Memory B cell (primary cell): ENCODE measurements around the gene CFAP251.

Experiments used
- ATAC-seq: fragments of 150-1000 bp; cut with Tn5 transposase; 2 replicates; pipeline ENCODE4 v1.10.0; 2021; ENCODE audit warnings: low read depth, mild to moderate bottlenecking, moderate library complexity
- DNase-seq, 2 donors: peaks; one replicate each; pipeline ENCODE4 v3.0.0; 2022; ENCODE audit warnings: low spot score in 2 of 2
- H3K27ac Mint-ChIP-seq: one replicate; pipeline ENCODE4 v1.8.0; 2022; ENCODE audit warnings: mild to moderate bottlenecking, moderate library complexity, mixed read lengths
- H3K27me3 Mint-ChIP-seq: one replicate; pipeline ENCODE4 v1.8.0; 2022; ENCODE audit warnings: mixed read lengths
- H3K36me3 Mint-ChIP-seq: one replicate; pipeline ENCODE4 v1.8.0; 2022; ENCODE audit warnings: mild to moderate bottlenecking, mixed read lengths
- H3K4me1 Mint-ChIP-seq: one replicate; pipeline ENCODE4 v1.8.0; 2022; ENCODE audit warnings: mixed read lengths
- H3K4me3 Mint-ChIP-seq: one replicate; pipeline ENCODE4 v1.8.0; 2022; ENCODE audit warnings: mild to moderate bottlenecking, moderate library complexity, mixed read lengths
- H3K9me3 Mint-ChIP-seq: one replicate; pipeline ENCODE4 v1.8.0; 2022; ENCODE audit warnings: mixed read lengths

CFAP251 gene

DNA sequence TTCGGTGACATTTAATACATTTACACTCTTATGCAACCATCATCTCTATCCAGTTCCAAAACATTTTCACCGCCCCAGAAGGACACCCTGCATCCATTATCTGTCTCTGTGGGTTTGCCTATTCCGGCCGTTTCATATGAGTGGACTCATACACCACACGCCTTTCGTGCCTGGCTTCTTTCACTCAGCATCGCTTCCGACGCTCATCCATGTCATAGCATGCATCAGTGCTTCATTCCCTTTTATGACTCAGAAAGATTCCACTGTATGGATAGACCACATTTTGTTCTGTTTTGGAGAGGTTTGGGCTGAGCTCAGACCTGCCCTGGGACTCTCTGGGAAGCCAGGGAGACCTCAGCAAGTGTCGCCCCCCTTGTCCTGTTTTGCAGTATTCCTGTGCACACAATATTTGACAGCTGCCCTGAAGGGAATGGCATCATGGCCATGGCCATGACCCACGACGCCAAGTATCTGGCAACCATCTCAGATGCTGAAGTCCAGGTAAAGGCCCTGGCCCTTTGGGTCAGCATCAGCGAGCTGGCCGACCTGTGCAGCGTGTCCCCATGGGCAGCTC, 23.8 kb downstream of the CFAP251 start:
- Mint-ChIP-seq H3K9me3 (no peaks in the 10 kb centered on the region), H3K27me3 (no peaks in the 10 kb centered on the region), H3K4me3 (no peak overlapping the region), H3K36me3 (no peaks in the 10 kb centered on the region), H3K4me1 (peaks cover 2% of the 10 kb centered on the region), H3K27ac (no peak overlapping the region)
- no peak for DNase-seq
- no peak for ATAC-seq

DNA sequence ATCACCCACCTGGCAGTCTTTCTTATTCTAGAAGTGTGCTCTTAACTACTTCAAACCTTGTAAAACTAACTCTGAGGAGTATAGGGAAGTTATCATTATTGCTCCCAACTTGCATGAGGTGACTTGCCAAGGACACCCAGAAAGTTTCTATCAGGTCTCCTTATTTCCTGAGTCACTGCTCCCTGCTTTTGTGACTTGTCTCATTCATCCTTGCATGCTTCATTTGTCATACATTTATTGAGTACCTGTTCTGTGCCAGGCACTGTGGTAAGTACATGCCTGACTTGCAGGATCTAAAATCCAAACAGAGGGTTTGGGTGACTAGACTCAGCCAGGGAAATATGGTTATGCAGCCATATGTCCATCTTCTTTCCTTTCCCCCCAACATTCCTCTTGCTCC, 25.5 kb downstream of the CFAP251 start:
- ATAC-seq (no peak), DNase-seq (no peak)
- Mint-ChIP-seq H3K27me3 (no peaks in the 10 kb centered on the region), H3K4me3 (no peak overlapping the region), H3K9me3 (no peaks in the 10 kb centered on the region), H3K36me3 (no peaks in the 10 kb centered on the region), H3K27ac (no peak overlapping the region), H3K4me1 (no peaks in the 10 kb centered on the region)

DNA sequence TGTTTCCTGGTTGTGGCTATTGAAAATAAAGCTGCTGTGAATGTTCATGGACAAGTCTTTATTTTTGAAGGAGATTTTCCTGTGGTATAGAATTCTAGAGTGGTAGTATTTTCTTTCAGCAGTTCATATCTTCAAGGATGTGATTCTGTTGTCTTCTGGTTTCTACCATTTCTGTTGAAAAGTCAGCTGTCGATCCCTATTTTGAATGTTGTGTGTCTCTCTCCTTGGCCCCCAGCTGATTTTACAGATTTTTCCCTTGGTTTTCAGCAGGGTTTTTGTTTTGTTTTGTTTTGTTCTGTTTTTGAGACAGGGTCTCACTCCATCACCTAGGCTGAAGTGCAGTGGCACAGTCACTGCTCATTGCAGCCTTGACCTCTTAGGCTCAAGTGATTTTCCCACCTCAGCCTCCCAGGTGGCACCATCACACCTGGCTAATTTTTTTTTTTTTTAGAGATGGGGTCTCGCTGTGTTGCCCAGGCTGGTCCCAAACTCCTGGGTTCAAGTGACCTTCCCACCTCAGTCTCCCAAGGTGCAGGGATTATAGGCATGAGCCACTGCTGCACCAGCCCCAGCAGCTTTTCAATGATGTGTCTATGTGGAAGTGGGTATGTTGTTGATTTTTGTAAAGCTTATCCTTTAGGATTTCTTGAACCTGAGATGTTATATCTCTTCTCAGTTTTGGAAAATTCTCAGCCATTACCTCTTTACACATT, 28.1 kb downstream of the CFAP251 start:
- H3K4me3 Mint-ChIP-seq, result no peak overlapping the region
- no peak for ATAC-seq
- H3K36me3 Mint-ChIP-seq, result no peaks in the 10 kb centered on the region
- peaks cover 2% of the 10 kb centered on the region for H3K27me3 Mint-ChIP-seq
- H3K4me1 Mint-ChIP-seq, result no peaks in the 10 kb centered on the region
- DNase-seq, result no peak
- no peaks in the 10 kb centered on the region for H3K9me3 Mint-ChIP-seq
- no peak overlapping the region for H3K27ac Mint-ChIP-seq

DNA sequence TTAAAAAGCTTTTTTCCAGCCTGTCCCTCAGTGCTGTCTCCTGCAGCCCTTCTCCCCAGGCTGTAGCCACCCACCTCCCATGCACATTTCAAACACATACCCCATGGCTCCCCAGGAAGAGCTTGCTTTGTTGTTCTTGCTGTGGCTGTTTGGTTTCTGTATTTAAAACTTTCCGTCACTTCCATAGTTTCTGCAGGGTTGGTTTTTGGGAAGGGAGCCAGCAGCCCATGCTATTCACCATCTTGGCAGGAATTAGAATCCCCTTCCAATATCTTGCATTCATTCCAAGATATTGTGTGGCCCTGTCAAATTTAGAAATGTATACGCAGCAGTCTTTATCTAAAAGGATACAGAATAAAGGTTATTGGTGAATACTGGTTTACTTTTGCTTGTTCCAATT, 29.6 kb downstream of the CFAP251 start:
- DNase-seq (no peak), ATAC-seq (no peak)
- Mint-ChIP-seq H3K27ac (no peak overlapping the region), H3K9me3 (no peaks in the 10 kb centered on the region), H3K36me3 (no peaks in the 10 kb centered on the region), H3K27me3 (peaks cover 2% of the 10 kb centered on the region), H3K4me3 (no peak overlapping the region), H3K4me1 (no peaks in the 10 kb centered on the region)

DNA sequence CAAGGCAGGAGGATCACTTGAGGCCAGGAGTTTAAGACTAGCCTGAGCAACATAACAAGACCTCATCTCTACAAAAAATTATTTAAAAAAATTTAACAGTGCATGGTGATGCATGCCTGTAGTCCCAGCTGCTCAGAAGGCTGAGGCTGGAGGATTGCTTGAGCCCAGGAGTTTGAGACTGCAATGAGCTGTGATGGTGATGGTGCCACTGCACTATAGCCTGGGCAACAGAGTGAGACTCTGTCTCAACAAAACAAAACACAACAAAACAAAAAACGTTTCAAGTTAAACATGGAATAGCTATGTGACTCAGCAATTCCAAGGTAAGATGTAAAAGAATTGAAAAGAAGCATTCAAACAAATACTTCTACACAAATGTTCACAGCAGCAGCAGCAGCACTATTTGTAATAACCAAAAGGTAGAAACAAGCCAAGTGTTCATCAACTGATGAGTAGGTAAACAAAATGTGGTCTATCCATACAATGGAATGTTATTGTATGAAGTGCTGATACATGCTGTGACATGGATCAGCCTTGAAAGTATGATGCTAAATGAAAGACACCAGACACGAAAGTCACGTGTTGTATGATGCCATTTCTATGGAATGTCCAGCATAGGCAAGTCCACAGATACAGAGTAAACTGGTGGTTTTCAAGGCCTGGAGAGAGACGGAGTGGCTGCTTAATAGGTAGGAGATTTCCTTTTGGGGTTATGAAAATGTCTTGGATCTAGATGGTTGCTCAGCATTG, 31.4 kb downstream of the CFAP251 start:
- no peaks in the 10 kb centered on the region for H3K36me3 Mint-ChIP-seq
- H3K9me3 Mint-ChIP-seq, result no peaks in the 10 kb centered on the region

DNA sequence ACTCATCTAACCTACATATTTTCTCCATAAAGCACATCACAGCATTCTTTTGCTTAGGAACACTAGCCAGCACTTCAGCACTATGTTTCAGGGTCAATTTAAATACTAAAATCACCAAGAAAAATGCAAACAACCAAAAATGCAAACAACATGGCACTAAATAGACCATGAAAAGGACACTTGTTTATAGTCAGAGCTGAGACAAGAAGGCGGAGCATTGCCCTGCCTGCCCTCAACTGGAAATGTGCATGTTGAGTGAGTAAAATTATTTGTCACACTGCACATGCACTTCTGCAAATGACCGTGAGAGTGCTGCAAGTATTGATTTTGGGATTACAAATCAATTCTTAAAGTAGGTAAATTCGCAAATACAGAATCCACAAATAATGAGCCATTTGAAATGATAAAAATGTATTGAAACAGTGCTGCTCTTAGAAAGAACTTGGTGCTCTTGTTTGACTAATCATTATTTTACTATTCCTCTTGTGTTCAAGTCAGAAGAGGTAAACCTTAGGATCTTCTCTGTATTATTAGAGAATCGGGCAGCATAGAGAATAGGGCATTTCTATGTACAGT, 34.8 kb downstream of the CFAP251 start:
- ATAC-seq (no peak), DNase-seq (no peak)
- H3K36me3 Mint-ChIP-seq, result no peaks in the 10 kb centered on the region
- H3K27me3 Mint-ChIP-seq, result peaks cover 2% of the 10 kb centered on the region
- H3K4me3 Mint-ChIP-seq, result no peak overlapping the region
- no peak overlapping the region for H3K27ac Mint-ChIP-seq
- no peaks in the 10 kb centered on the region for H3K9me3 Mint-ChIP-seq
- H3K4me1 Mint-ChIP-seq, result peaks cover 5% of the 10 kb centered on the region

More for the DNA sequence above, 31.4 kb downstream of the CFAP251 start:
- H3K27ac Mint-ChIP-seq, result no peak overlapping the region
- H3K27me3 Mint-ChIP-seq, result peaks cover 2% of the 10 kb centered on the region
- DNase-seq, result no peak
- H3K4me1 Mint-ChIP-seq, result no peaks in the 10 kb centered on the region
- no peak for ATAC-seq
- H3K4me3 Mint-ChIP-seq, result no peak overlapping the region

DNA sequence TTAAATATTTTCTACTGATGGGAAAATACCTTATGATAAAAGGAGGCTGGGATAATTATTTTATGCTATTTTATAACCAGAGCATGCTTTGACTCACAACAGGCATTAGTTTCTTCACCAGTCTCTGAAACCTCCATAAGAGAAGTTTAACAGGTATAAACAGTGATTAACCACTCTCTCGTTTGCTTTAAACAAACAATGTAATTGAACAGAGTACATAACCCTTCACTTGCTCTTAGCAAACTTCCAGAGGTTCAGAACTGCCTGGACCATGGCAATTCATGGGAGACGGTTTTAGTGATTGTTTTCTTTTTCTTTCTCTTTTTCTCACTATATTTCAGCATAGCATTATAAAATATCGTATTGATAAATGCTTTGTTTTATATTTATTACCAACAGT, 35.3 kb downstream of the CFAP251 start:
- peaks cover 5% of the 10 kb centered on the region for H3K4me1 Mint-ChIP-seq
- peaks cover 2% of the 10 kb centered on the region for H3K27me3 Mint-ChIP-seq
- H3K9me3 Mint-ChIP-seq, result no peaks in the 10 kb centered on the region
- H3K27ac Mint-ChIP-seq, result no peak overlapping the region
- H3K4me3 Mint-ChIP-seq, result no peak overlapping the region
- H3K36me3 Mint-ChIP-seq, result no peaks in the 10 kb centered on the region
- ATAC-seq (no peak), DNase-seq (no peak)

DNA sequence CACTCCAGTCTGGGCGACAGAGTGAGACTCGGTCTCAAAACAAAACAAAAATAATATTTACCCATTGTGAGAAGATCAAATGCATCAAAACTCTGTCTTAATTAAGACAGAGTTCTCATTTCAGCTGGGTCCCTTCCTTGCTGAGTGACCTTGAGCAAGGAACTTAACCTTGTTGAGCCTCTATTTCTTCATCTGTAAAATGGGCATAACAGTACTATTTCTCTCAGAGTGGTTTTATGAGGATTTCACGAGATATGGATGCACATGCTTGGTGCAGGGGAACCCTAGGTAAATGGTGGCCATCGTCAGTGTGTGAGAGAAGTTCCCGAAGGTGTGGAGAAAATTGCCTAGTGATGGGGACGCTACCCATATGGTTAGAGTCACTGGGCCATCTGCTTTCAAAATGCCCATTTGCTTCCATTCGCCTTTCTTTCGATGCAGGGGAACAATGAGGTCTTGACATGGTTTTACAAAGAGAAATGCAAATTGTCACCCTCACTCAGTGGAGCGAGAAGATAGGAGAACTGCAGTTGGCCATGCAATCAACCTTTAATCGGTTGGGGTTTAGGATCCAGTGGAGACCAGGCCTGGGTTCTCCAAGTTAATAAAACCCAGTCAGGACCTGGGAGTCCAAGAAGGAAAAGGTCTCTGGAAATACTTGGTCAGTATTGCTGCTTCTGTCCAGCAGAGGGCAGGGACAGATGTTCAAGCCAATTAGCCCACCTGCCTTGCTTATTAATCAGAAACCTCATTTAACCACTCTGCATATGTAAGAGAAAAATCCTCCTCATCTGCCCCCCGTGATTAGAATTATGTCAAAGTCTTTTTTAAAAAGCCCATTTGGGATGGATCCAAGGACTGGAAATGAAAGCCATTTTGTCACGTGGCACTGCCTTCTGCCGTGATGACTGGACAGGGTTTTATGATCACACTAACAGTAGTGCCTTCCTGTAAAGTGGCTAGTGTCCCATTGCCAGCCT, 37.2 kb downstream of the CFAP251 start:
- H3K9me3 Mint-ChIP-seq, result no peaks in the 10 kb centered on the region
- DNase-seq, result no peak
- H3K27ac Mint-ChIP-seq, result peak overlapping the region; percentile 38
- no peaks in the 10 kb centered on the region for H3K36me3 Mint-ChIP-seq
- peaks cover 5% of the 10 kb centered on the region for H3K4me1 Mint-ChIP-seq
- no peak overlapping the region for H3K4me3 Mint-ChIP-seq
- ATAC-seq, result no peak
- H3K27me3 Mint-ChIP-seq, result no peaks in the 10 kb centered on the region

DNA sequence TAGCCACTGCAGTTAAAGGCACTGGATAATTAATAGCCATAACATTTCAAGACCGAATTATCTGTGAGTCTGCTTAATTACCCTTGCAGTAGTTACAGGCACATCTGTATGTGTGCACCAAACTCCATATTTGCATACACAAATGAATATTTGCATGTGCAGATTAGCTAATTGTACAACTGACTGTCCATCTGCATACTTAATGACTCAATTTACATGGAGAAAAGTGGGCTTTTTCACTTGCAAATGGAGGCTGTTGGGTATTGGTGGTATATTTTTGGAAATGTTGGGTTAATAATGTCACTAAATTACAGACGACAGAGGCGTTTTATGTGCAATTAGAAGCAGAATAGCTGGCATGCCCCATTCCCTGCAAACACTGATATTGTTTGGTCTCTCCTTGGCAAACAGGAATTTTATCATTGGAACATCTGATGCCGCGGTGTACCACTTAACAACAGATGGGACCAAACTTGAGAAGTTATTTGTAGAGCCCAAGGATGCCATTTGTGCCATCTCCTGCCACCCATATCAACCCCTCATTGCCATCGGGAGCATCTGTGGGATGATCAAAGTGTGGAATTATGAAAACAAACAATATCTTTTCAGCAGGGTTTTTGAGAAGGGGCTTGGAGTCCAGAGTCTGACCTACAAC, 39.6 kb downstream of the CFAP251 start:
- Mint-ChIP-seq H3K9me3 (no peaks in the 10 kb centered on the region), H3K36me3 (no peaks in the 10 kb centered on the region), H3K27ac (no peak overlapping the region), H3K4me3 (no peak overlapping the region), H3K27me3 (peaks cover 6% of the 10 kb centered on the region), H3K4me1 (peaks cover 5% of the 10 kb centered on the region)
- DNase-seq (no peak), ATAC-seq (no peak)

DNA sequence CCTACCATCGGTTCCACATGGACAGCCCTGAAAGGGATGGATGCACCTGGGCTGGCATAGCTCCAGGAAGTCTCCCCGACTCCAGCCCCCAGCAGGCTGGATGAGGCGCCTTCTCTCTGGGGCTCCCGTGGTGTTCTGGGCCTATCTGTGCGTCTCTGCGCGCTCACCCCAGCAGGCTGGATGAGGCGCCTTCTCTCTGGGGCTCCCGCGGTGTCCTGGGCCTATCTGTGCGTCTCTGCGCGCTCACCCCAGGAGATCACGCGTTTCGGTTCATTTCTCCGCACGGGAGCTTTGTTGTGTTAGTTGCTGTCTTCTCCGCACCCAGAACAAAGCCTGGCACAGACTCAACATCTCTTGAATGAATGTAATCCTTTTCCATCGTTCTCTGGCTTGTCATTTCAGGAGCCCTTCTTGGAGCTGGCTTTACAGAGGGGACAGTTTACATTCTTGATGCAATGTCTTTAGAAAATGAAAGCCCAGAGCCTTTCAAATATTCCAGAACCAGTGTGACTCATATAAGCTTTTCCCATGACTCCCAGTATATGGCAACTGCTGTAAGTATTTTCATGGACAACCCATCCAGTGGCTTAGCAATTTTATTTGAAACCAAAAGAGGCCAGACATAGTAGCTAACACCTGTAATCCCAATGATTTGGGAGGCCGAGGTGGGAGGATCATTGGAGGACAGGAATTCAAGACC, 40.3 kb downstream of the CFAP251 start:
- H3K36me3 Mint-ChIP-seq, result no peaks in the 10 kb centered on the region
- no peaks in the 10 kb centered on the region for H3K9me3 Mint-ChIP-seq
- no peak overlapping the region for H3K27ac Mint-ChIP-seq
- H3K4me1 Mint-ChIP-seq, result peaks cover 5% of the 10 kb centered on the region
- H3K4me3 Mint-ChIP-seq, result no peak overlapping the region
- no peak for ATAC-seq
- H3K27me3 Mint-ChIP-seq, result peaks cover 6% of the 10 kb centered on the region
- no peak for DNase-seq

DNA sequence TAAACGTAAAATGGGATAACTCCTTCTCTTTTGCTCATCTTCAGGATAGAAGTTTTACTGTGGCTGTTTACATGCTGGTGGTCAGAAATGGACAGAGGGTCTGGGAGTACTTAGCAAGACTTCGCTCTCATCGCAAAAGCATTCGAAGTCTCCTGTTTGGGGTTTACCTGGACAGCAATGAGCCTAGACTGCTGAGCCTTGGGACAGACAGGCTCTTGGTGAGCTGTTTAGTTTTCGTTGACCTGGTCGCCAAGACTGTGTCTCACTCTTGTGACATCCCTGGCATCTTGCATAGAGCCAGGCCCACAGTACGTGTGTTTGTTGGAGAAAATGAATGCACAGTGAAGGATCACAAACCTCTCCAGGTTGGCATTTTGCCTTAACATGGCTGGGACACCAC, 42.1 kb downstream of the CFAP251 start:
- no peaks in the 10 kb centered on the region for H3K9me3 Mint-ChIP-seq
- H3K4me3 Mint-ChIP-seq, result no peak overlapping the region
- H3K27me3 Mint-ChIP-seq, result peaks cover 6% of the 10 kb centered on the region
- no peak overlapping the region for H3K27ac Mint-ChIP-seq
- peaks cover 2% of the 10 kb centered on the region for H3K4me1 Mint-ChIP-seq
- no peaks in the 10 kb centered on the region for H3K36me3 Mint-ChIP-seq
- ATAC-seq, result no peak
- no peak for DNase-seq

DNA sequence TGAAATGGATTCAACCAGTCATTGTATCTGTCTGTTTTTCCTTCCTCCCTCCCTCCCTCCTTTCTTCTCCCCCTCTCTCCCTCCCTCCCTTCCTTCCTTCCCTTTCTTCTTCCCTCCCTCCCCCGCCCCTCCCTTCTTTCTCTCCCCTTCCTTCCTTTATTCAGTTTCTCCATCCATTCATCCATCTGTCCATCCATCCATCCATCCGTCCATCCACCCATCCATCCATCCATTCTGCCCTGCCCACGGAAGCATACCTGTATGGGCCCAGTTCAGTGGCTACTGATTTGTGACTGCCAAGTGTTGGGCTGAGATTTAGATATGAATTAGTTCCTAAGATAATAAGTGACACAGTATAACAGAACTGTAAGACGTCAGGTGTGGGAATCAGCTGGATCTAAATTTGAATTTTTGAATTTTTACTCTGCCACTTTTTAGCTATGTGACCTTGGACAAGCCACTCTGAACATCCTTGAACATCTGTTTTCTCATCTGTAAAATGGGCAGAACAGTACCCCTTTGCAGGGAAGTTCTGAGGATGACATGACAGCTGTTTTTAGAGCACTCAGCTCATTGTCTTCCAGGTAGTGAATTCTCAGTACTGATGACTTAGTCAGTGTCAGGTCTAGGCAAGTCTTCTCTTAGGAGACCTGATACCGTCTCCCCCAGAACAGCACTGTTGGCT, 42.9 kb downstream of the CFAP251 start:
- H3K4me1 Mint-ChIP-seq, result no peaks in the 10 kb centered on the region
- no peak for DNase-seq
- no peak overlapping the region for H3K27ac Mint-ChIP-seq
- H3K9me3 Mint-ChIP-seq, result no peaks in the 10 kb centered on the region
- ATAC-seq, result no peak
- H3K4me3 Mint-ChIP-seq, result no peak overlapping the region
- no peaks in the 10 kb centered on the region for H3K36me3 Mint-ChIP-seq
- peaks cover 6% of the 10 kb centered on the region for H3K27me3 Mint-ChIP-seq
